Ovary (tissue), 3 donors: Measurements from ENCODE around the gene YJEFN3.

Experiments used
- POLR2A ChIP-seq: fragments of 450-650 bp; IDR thresholded peaks from one replicate; pipeline ENCODE4 v1.6.1; 2017; ENCODE audit warnings: antibody characterized with exemption, mild to moderate bottlenecking, moderate library complexity
- TF ChIP-seq, protein P1 (sequence below), 3 donors: fragments of 450-650 bp in 2 of 3; fragments of 200-600 bp in 1 of 3; IDR thresholded peaks; one replicate each; pipeline versions ENCODE4 v1.5.1 to v1.8.0; 2016 to 2022; ENCODE audit warnings: antibody characterized with exemption in 3 of 3, mild to moderate bottlenecking in 1 of 3
- donor health status: DM: no; HTN: no; CAD: no.

- TF ChIP-seq, protein P1, sequence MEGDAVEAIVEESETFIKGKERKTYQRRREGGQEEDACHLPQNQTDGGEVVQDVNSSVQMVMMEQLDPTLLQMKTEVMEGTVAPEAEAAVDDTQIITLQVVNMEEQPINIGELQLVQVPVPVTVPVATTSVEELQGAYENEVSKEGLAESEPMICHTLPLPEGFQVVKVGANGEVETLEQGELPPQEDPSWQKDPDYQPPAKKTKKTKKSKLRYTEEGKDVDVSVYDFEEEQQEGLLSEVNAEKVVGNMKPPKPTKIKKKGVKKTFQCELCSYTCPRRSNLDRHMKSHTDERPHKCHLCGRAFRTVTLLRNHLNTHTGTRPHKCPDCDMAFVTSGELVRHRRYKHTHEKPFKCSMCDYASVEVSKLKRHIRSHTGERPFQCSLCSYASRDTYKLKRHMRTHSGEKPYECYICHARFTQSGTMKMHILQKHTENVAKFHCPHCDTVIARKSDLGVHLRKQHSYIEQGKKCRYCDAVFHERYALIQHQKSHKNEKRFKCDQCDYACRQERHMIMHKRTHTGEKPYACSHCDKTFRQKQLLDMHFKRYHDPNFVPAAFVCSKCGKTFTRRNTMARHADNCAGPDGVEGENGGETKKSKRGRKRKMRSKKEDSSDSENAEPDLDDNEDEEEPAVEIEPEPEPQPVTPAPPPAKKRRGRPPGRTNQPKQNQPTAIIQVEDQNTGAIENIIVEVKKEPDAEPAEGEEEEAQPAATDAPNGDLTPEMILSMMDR (IDR thresholded peaks at IDR 0.05), result no peak
- TF ChIP-seq POLR2A, result no peak
These were observed 14.9 kb downstream of the YJEFN3 start for GRCh38 chr19:19543640-19544039.
